ENCODE results near the gene DMGDH. TPM values are rescaled to one million over a fixed set of nuclear protein-coding genes. Genes with fewer than 3 reads are reported as not detected.
A peak's percentile ranks its signal among the peaks of the same experiment; 100 is the strongest.

DMGDH gene
- total RNA-seq, 3 donors from 2014 or later (not counting 1 experiment from before 2014, with no cell fraction given), result 0.43 to 2.9 (median 2.4) TPM

DNA sequence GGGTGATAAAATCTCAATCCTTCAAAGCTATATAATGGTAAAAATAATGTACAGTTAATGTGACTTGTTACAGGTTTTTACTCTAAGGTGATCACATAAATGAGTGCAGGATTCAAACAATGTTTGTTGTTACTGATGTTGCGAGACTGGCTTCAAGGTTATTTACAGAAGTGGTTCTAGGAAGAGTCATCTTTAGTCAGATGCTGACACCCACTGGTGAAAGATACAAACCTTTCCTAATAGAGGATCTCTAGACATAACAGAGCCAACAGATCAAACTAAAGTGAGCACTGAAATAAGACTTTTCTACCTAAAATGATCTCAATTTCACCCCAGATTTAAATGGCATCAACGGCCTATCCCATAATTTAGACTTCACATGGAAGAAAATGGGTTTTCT is 104.6 kb downstream of the DMGDH start:
- Histone ChIP-seq H3K36me3 (ENCODE audit: control insufficient read depth, insufficient read depth, low read length) (peaks cover 12% of the 10 kb centered on the region), H3K27ac (ENCODE audit: low read length) (no peak overlapping the region), H3K27me3 (ENCODE audit: control insufficient read depth, insufficient read depth, low read length) (no peaks in the 10 kb centered on the region), H3K4me3 (ENCODE audit: low read length) (no peak overlapping the region), H3K9me3 (ENCODE audit: control insufficient read depth, insufficient read depth, low read length) (no peaks in the 10 kb centered on the region), H3K4me1 (ENCODE audit: control insufficient read depth, insufficient read depth, low read length) (no peaks in the 10 kb centered on the region)
- peak in 1 of 3 donors; percentile 34 for ATAC-seq
- no peaks in the 10 kb centered on the region for H3K27me3 Mint-ChIP-seq (ENCODE audit: low read depth in 2 of 2)
- DNase-seq, result peak in 1 of 2 donors; percentile 21
- intact Hi-C loops (cut with micrococcal nuclease), result no loop called here
- TF ChIP-seq, protein P1, sequence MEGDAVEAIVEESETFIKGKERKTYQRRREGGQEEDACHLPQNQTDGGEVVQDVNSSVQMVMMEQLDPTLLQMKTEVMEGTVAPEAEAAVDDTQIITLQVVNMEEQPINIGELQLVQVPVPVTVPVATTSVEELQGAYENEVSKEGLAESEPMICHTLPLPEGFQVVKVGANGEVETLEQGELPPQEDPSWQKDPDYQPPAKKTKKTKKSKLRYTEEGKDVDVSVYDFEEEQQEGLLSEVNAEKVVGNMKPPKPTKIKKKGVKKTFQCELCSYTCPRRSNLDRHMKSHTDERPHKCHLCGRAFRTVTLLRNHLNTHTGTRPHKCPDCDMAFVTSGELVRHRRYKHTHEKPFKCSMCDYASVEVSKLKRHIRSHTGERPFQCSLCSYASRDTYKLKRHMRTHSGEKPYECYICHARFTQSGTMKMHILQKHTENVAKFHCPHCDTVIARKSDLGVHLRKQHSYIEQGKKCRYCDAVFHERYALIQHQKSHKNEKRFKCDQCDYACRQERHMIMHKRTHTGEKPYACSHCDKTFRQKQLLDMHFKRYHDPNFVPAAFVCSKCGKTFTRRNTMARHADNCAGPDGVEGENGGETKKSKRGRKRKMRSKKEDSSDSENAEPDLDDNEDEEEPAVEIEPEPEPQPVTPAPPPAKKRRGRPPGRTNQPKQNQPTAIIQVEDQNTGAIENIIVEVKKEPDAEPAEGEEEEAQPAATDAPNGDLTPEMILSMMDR (IDR thresholded peaks at IDR 0.05), result no peak
- peaks cover 7% of the 10 kb centered on the region for H3K36me3 Mint-ChIP-seq
- no peak overlapping the region for H3K27ac Mint-ChIP-seq
- H3K4me3 Mint-ChIP-seq, result no peak overlapping the region
- no peaks in the 10 kb centered on the region for H3K4me1 Mint-ChIP-seq
- WGBS (ENCODE audit: insufficient coverage), result 55% methylated on average over 1 of the region's 2 CpGs
- no peaks in the 10 kb centered on the region for H3K9me3 Mint-ChIP-seq

- Mint-ChIP-seq H3K36me3 (peaks cover 7% of the 10 kb centered on the region), H3K4me3 (no peak overlapping the region), H3K27ac (no peak overlapping the region), H3K9me3 (no peaks in the 10 kb centered on the region), H3K4me1 (no peaks in the 10 kb centered on the region), H3K27me3 (ENCODE audit: low read depth in 2 of 2) (no peaks in the 10 kb centered on the region)
- Histone ChIP-seq H3K27me3 (ENCODE audit: control insufficient read depth, insufficient read depth, low read length) (no peaks in the 10 kb centered on the region), H3K4me1 (ENCODE audit: control insufficient read depth, insufficient read depth, low read length) (no peaks in the 10 kb centered on the region), H3K9me3 (ENCODE audit: control insufficient read depth, insufficient read depth, low read length) (no peaks in the 10 kb centered on the region), H3K36me3 (ENCODE audit: control insufficient read depth, insufficient read depth, low read length) (peaks cover 12% of the 10 kb centered on the region), H3K4me3 (ENCODE audit: low read length) (no peak overlapping the region), H3K27ac (ENCODE audit: low read length) (no peak overlapping the region)
- TF ChIP-seq, protein P1 (IDR thresholded peaks at IDR 0.05), result no peak
- no peak for ATAC-seq
- no peak for DNase-seq
- 93% methylated on average over 1 of the region's 1 CpG for WGBS (ENCODE audit: insufficient coverage)
- intact Hi-C loops (cut with micrococcal nuclease), result no loop called here
These were observed 107.7 kb downstream of the DMGDH start for GRCh38 chr5:78961743-78962142.

- no peak overlapping the region for H3K27ac ChIP-seq (ENCODE audit: low read length)
- no peaks in the 10 kb centered on the region for H3K9me3 ChIP-seq (ENCODE audit: control insufficient read depth, insufficient read depth, low read length)
- DNase-seq (no peak), ATAC-seq (no peak)
- 90% methylated on average over 1 of the region's 1 CpG for WGBS (ENCODE audit: insufficient coverage)
- H3K9me3 Mint-ChIP-seq, result no peaks in the 10 kb centered on the region
- peaks cover 14% of the 10 kb centered on the region for H3K36me3 ChIP-seq (ENCODE audit: control insufficient read depth, insufficient read depth, low read length)
- H3K4me3 ChIP-seq (ENCODE audit: low read length), result no peak overlapping the region
- H3K4me1 Mint-ChIP-seq, result no peaks in the 10 kb centered on the region
- no peaks in the 10 kb centered on the region for H3K27me3 ChIP-seq (ENCODE audit: control insufficient read depth, insufficient read depth, low read length)
- H3K4me1 ChIP-seq (ENCODE audit: control insufficient read depth, insufficient read depth, low read length), result no peaks in the 10 kb centered on the region
- no peak overlapping the region for H3K27ac Mint-ChIP-seq
- intact Hi-C loops (cut with micrococcal nuclease), result no loop called here
- no peaks in the 10 kb centered on the region for H3K27me3 Mint-ChIP-seq (ENCODE audit: low read depth in 2 of 2)
- H3K4me3 Mint-ChIP-seq, result no peak overlapping the region
- TF ChIP-seq, protein P1 (IDR thresholded peaks at IDR 0.05), result no peak
- H3K36me3 Mint-ChIP-seq, result peaks cover 7% of the 10 kb centered on the region
These were observed 109.7 kb downstream of the DMGDH start for GRCh38 chr5:78959767-78960166.

DNA sequence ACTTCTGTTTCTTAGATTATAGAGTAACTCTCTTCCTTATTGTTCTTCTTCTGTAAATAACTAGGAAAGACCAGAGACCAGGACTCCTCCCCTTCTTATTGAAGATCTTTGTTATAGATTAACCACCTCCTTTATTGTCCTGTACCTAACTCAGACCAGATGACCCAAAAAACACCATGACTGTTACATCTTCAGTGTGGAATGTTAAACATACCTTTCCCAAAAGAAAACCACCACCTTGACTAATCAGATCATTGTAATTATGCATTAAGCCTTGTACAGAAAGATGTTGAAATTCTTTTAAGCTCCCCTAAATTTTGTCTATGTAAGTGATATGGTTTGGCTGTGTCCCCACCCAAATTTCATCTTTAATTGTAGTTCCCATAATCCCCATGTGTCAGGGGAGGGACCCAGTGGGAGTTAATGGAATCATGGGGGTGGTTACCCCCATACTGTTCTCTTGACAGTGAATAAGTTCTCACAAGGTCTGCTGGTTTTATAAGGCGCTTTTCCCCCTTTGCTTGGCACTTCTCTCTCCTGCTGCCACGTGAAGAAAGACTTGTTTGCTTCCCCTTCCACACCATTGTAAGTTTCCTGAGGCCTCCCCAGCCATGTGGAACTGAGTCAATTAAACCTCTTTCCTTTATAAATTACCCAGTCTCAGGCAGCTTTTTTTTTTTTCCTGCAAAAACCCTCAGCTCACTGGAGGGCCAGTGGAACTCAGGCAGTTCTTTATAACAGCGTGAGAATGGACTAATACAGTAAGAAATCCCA is 110.6 kb downstream of the DMGDH start:
- WGBS (ENCODE audit: insufficient coverage), result 82% methylated on average over 3 of the region's 3 CpGs
- Mint-ChIP-seq H3K27me3 (ENCODE audit: low read depth in 2 of 2) (no peaks in the 10 kb centered on the region), H3K27ac (no peak overlapping the region), H3K9me3 (no peaks in the 10 kb centered on the region), H3K4me3 (no peak overlapping the region), H3K4me1 (peaks cover 2 to 3% of the 10 kb centered on the region in 2 donors), H3K36me3 (peaks cover 7% of the 10 kb centered on the region)
- intact Hi-C loops (cut with micrococcal nuclease), result no loop called here
- no peak for DNase-seq
- Histone ChIP-seq H3K27ac (ENCODE audit: low read length) (no peak overlapping the region), H3K4me3 (ENCODE audit: low read length) (no peak overlapping the region), H3K27me3 (ENCODE audit: control insufficient read depth, insufficient read depth, low read length) (no peaks in the 10 kb centered on the region), H3K9me3 (ENCODE audit: control insufficient read depth, insufficient read depth, low read length) (no peaks in the 10 kb centered on the region), H3K4me1 (ENCODE audit: control insufficient read depth, insufficient read depth, low read length) (no peaks in the 10 kb centered on the region), H3K36me3 (ENCODE audit: control insufficient read depth, insufficient read depth, low read length) (peaks cover 11% of the 10 kb centered on the region)
- TF ChIP-seq, protein P1 (IDR thresholded peaks at IDR 0.05), result no peak
- ATAC-seq, result no peak

Data from natural killer cell (primary cell).